CD4-positive, alpha-beta memory T cell (primary cell): ENCODE measurements around the gene TNFRSF6B. TPM values are rescaled to one million over a fixed set of nuclear protein-coding genes. Genes with fewer than 3 reads are reported as not detected.

Source experiments
- CTCF ChIA-PET: fragments of 350-600 bp; sonication (Branson Sonifier 250); formaldehyde crosslinking; loops from one replicate; lab custom pipeline; 2021; ENCODE audit warnings: inconsistent platforms; ENCODE audit not compliant: partially characterized antibody; lab: Charles Lee
- POLR2A ChIA-PET: fragments of 350-600 bp; sonication (Branson Sonifier 250); formaldehyde crosslinking; loops from one replicate; lab custom pipeline; 2021; ENCODE audit not compliant: partially characterized antibody; lab: Charles Lee
- DNase-seq, 5 donors: peaks; one replicate each; pipeline versions ENCODE4 v3.0.0 to v3.0.0-alpha.2; 2020 to 2022; ENCODE audit warnings: mixed read lengths in 1 of 5
- H3K27ac ChIP-seq: one replicate; pipeline ENCODE4 v1.7.0; 2013; ENCODE audit warnings: low read depth, low read length
- H3K27me3 ChIP-seq: 2 replicates; pipeline ENCODE4 v1.7.0; 2013; ENCODE audit warnings: mild to moderate bottlenecking, low read length, moderate library complexity; ENCODE audit not compliant: insufficient read depth
- H3K36me3 ChIP-seq: 2 replicates; pipeline ENCODE4 v1.7.0; 2013; ENCODE audit warnings: mild to moderate bottlenecking, low read length, moderate library complexity; ENCODE audit not compliant: insufficient read depth
- H3K4me1 ChIP-seq: 2 replicates; pipeline ENCODE4 v1.7.0; 2013; ENCODE audit warnings: mild to moderate bottlenecking, low read length, moderate library complexity; ENCODE audit not compliant: insufficient read depth
- H3K4me3 ChIP-seq, 2 donors: one replicate each; pipeline ENCODE4 v1.7.0; 2013; ENCODE audit warnings: low read length in 2 of 2, mild to moderate bottlenecking in 1 of 2
- H3K9me3 ChIP-seq, 2 donors: one replicate each; pipeline ENCODE4 v1.7.0; 2013; ENCODE audit warnings: low read length in 2 of 2, control low read depth in 1 of 2; ENCODE audit not compliant: control insufficient read depth in 1 of 2
- H3K27ac Mint-ChIP-seq, 7 donors: one replicate each; pipeline ENCODE4 v1.8.0; 2020 to 2021; ENCODE audit warnings: mixed read lengths in 7 of 7, mild to moderate bottlenecking in 6 of 7, inconsistent platforms in 3 of 7, moderate library complexity in 3 of 7
- H3K27me3 Mint-ChIP-seq, 2 donors: one replicate each; pipeline ENCODE4 v1.8.0; 2020 to 2021; ENCODE audit warnings: mixed read lengths in 2 of 2
- H3K36me3 Mint-ChIP-seq, 2 donors: one replicate each; pipeline ENCODE4 v1.8.0; 2020 to 2021; ENCODE audit warnings: mixed read lengths in 2 of 2, inconsistent platforms in 1 of 2, mild to moderate bottlenecking in 1 of 2
- H3K4me1 Mint-ChIP-seq, 4 donors: one replicate each; pipeline ENCODE4 v1.8.0; 2020 to 2021; ENCODE audit warnings: mixed read lengths in 4 of 4, mild to moderate bottlenecking in 1 of 4
- H3K4me3 Mint-ChIP-seq, 8 donors: one replicate each; pipeline ENCODE4 v1.8.0; 2020 to 2021; ENCODE audit warnings: mixed read lengths in 8 of 8, mild to moderate bottlenecking in 7 of 8, moderate library complexity in 6 of 8, inconsistent platforms in 3 of 8
- H3K9me3 Mint-ChIP-seq, 8 donors: one replicate each; pipeline ENCODE4 v1.8.0; 2020 to 2021; ENCODE audit warnings: mixed read lengths in 8 of 8, mild to moderate bottlenecking in 5 of 8, inconsistent platforms in 3 of 8, moderate library complexity in 1 of 8
- intact Hi-C: fragments of 100-400 bp; cut with micrococcal nuclease; formaldehyde crosslinking; loops from one replicate; pipeline ENCODE4 v1.15.1; 2023
- polyA plus RNA-seq, 2 donors: library from polyadenylated mRNA; unstranded; fragments of 300-500 nt; fragmentation: Illumina TruSeq; gene quantifications; one replicate each; pipeline ENCODE4 v1.2.3, GENCODE V29; 2021
- total RNA-seq, 2 experiments: library from RNA; stranded (reverse); gene quantifications; one replicate each; pipeline ENCODE4 v1.2.3, GENCODE V29; 2021

TNFRSF6B gene
- total and polyA plus RNA-seq, 4 experiments from 2014 or later: not detected

DNA sequence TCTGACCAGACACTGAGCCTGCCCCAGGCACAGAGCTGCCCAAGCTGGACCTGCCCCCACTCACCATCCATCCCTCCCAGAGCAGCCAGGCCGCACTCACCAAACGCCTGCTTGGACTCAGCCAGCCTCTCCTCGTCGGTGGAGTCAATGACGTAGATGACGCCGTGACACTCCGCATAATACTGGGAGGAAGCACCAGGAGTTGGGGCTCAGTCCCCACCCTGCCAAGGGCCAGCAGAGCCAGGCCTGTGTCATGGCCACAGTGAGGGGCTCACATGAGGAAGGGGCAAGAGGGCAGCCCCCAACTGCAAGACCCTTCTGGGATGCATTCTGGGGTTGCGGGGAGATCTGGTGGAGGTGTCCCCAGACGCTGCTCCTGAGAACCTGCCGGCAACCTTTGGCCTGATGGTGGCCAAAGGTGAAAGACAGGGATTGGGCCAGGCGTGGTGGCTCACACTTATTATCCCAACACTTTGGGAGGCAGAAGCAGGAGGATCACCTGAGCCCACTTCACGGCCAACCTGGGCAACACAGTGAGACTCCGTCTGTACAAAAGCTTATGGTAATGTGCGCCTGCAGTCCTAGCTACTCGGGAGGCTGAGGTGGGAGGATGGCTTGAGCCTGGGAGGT lies 5.7 kb downstream of the TNFRSF6B start:
- intact Hi-C loops: no loop called here
- POLR2A ChIA-PET: interaction anchor here (1.1 to 2.1 kb wide), 3 partner anchors 14 to 37 kb away, joined by 3 to 8 read pairs (median 3); partner anchors contain the start of gene SLC2A4RG
- CTCF ChIA-PET: no interaction called here
- Histone ChIP-seq H3K27me3 (no peaks in the 10 kb centered on the region), H3K9me3 (no peaks in the 10 kb centered on the region), H3K27ac (no peak overlapping the region), H3K4me3 (no peak overlapping the region), H3K36me3 (peaks cover 32% of the 10 kb centered on the region), H3K4me1 (peaks cover 49% of the 10 kb centered on the region)
- H3K9me3 Mint-ChIP-seq: peaks cover 0 to 1% (median 0%) of the 10 kb centered on the region in 8 donors
- peak overlapping the region in 1 of 8 donors; percentile 54 for H3K4me3 Mint-ChIP-seq
- H3K36me3 Mint-ChIP-seq: peaks cover 8 to 29% of the 10 kb centered on the region in 2 donors
- no peaks in the 10 kb centered on the region for H3K27me3 Mint-ChIP-seq
- H3K4me1 Mint-ChIP-seq: peaks cover 11 to 51% (median 18%) of the 10 kb centered on the region in 4 donors
- no peak for DNase-seq
- peak overlapping the region in 3 of 7 donors; percentile 37 to 51 (median 48) for H3K27ac Mint-ChIP-seq

DNA sequence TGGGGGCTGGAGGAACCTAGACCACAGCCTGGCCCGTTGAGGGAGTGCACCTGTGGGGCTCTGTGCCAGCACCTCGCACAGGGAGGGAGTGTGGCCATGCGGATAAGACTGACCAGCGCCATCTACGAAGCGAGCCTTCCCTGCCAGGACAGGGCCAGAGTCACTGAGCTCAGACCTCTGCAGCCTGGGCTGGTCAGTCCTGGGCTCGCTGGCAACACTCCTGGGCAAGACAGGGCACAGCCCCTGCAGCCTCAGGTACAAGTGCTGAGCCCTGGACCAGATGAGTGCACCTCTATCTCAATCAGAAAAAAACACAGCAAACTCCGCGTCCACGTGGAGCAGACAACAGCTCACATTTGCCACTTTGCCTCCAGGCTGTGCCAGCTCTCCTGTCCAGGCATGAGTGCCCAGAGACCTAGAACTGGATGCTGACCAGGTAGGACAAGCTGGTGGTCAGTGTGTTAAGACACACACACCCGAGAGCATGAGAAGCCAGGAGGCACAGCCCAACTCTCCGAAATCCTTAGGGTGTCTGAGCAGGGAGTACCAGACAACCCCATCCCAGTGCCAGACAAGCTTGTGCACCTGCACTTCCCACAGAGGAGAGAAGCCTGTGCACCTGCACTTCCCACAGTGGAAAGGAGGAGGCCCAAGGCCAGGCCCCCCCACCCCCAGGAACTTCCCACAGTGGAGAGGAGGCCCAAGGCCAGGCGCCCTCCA lies 6.5 kb downstream of the TNFRSF6B start:
- ChIA-PET CTCF (no interaction called here), POLR2A (interaction anchor here (0.9 to 2.1 kb wide), 3 partner anchors 15 to 36 kb away, joined by 3 to 8 read pairs (median 5); partner anchors contain the start of genes LIME1 and SLC2A4RG)
- H3K4me1 Mint-ChIP-seq: peaks cover 9 to 44% (median 18%) of the 10 kb centered on the region in 4 donors
- H3K4me3 Mint-ChIP-seq: no peak overlapping the region
- Histone ChIP-seq H3K27me3 (no peaks in the 10 kb centered on the region), H3K27ac (no peak overlapping the region), H3K4me1 (peaks cover 41% of the 10 kb centered on the region), H3K36me3 (peaks cover 32% of the 10 kb centered on the region), H3K9me3 (no peaks in the 10 kb centered on the region), H3K4me3 (no peak overlapping the region)
- no peaks in the 10 kb centered on the region for H3K27me3 Mint-ChIP-seq
- H3K27ac Mint-ChIP-seq: peak overlapping the region in 2 of 7 donors; percentile 35 to 43
- peaks cover 0 to 1% (median 0%) of the 10 kb centered on the region in 8 donors for H3K9me3 Mint-ChIP-seq
- peaks cover 8 to 30% of the 10 kb centered on the region in 2 donors for H3K36me3 Mint-ChIP-seq
- intact Hi-C loops: no loop called here
- peak in 1 of 5 donors; percentile 19 for DNase-seq

DNA sequence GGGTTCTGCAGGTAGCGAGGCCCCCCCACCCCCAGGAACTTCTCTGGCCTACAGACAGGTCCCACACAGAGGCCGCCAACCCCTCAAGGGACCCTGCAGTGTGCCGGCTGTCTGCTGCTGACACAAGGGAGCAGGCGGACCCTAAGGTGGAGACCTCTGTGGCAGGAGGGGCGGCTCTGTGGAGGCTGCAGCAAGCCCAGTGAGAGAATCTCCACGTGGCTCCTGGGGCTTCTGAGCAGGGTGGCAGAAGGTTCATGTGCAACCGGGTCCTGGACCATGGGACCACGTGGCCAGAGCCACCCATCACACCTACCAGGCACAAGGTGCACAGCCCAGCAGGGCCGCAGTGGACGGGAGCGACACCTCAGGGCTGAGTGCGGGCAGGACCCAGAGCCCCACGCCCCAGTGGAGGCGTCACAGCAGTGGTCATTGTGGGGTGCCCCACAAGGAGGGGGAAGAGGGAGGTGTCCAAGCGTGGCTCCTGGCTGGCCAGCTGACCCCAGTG lies 7.1 kb downstream of the TNFRSF6B start:
- Mint-ChIP-seq H3K36me3 (peaks cover 8 to 33% of the 10 kb centered on the region in 2 donors), H3K27ac (no peak overlapping the region), H3K4me3 (no peak overlapping the region), H3K9me3 (peaks cover 0 to 1% (median 0%) of the 10 kb centered on the region in 8 donors), H3K27me3 (no peaks in the 10 kb centered on the region), H3K4me1 (peaks cover 9 to 43% (median 19%) of the 10 kb centered on the region in 4 donors)
- CTCF ChIA-PET: interaction anchor here (1.0 kb wide), 1 partner anchor 166 kb away, joined by 3 read pairs; the partner anchor contains the start of gene PTK6
- POLR2A ChIA-PET: interaction anchor here (0.9 to 1.5 kb wide), 4 partner anchors 16 to 37 kb away, joined by 3 to 6 read pairs (median 4); partner anchors contain the start of gene LIME1
- Histone ChIP-seq H3K36me3 (peaks cover 32% of the 10 kb centered on the region), H3K27ac (no peak overlapping the region), H3K27me3 (no peaks in the 10 kb centered on the region), H3K4me1 (peaks cover 40% of the 10 kb centered on the region), H3K9me3 (no peaks in the 10 kb centered on the region), H3K4me3 (no peak overlapping the region)
- intact Hi-C loops: no loop called here
- peak in 1 of 5 donors; percentile 26 for DNase-seq

GRCh38 chr20:63703976-63704748 lies 7.7 kb downstream of the TNFRSF6B start:
- DNase-seq: no peak
- intact Hi-C loops: no loop called here

DNA sequence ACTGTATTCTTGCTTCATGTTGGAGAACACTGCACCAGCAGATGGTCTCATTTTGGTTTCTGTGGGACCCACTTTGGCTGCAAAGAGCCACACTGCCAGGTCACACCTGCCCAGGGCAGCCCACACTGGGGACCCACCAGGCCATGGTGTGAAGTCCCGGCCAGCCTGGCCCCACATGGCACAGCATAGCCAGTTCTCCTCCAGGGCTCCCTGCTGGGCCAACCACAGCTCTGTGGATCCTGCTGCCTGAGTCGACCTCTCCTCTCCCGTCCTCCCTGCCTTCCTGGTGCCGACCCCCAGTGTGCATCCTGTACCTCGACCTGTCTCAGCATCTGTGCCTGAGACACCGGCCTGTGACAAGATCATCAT lies 8.3 kb downstream of the TNFRSF6B start:
- Mint-ChIP-seq H3K36me3 (peaks cover 8 to 43% of the 10 kb centered on the region in 2 donors), H3K4me3 (peak overlapping the region in 2 of 8 donors; percentile 33 to 49), H3K9me3 (peaks cover 0 to 1% (median 0%) of the 10 kb centered on the region in 8 donors), H3K27ac (peak overlapping the region in 3 of 7 donors; percentile 59 to 80 (median 72)), H3K4me1 (peaks cover 15 to 54% (median 26%) of the 10 kb centered on the region in 4 donors), H3K27me3 (no peaks in the 10 kb centered on the region)
- no peaks in the 10 kb centered on the region for H3K9me3 ChIP-seq
- intact Hi-C loops: loop anchor here (5.0 kb wide), 1 partner anchor 278 kb away; the partner anchor contains the start of gene PRPF6
- DNase-seq: no peak
- no peaks in the 10 kb centered on the region for H3K27me3 ChIP-seq
- no peak overlapping the region for H3K4me3 ChIP-seq
- H3K4me1 ChIP-seq: peaks cover 41% of the 10 kb centered on the region
- ChIA-PET POLR2A (interaction anchor here (0.5 to 6.2 kb wide), 4 partner anchors 32 to 101 kb away, joined by 3 to 202 read pairs (median 4); partner anchors contain the start of genes LIME1 and SLC2A4RG), CTCF (interaction anchor here (1.0 kb wide), 1 partner anchor 167 kb away, joined by 3 read pairs; the partner anchor contains the start of gene PTK6)
- peaks cover 36% of the 10 kb centered on the region for H3K36me3 ChIP-seq
- no peak overlapping the region for H3K27ac ChIP-seq

More at GRCh38 chr20:63703976-63704748, 7.7 kb downstream of the TNFRSF6B start:
- POLR2A ChIA-PET: interaction anchor here (0.9 to 1.5 kb wide), 2 partner anchors 34 to 36 kb away, joined by 3 to 6 read pairs; no protein-coding TSS in a partner anchor
- Histone ChIP-seq H3K27ac (no peak overlapping the region), H3K36me3 (peaks cover 33% of the 10 kb centered on the region), H3K4me3 (no peak overlapping the region), H3K27me3 (no peaks in the 10 kb centered on the region), H3K4me1 (peaks cover 40% of the 10 kb centered on the region), H3K9me3 (no peaks in the 10 kb centered on the region)
- no peaks in the 10 kb centered on the region for H3K27me3 Mint-ChIP-seq
- H3K27ac Mint-ChIP-seq: peak overlapping the region in 3 of 7 donors; percentile 30 to 80 (median 59)
- peaks cover 14 to 50% (median 24%) of the 10 kb centered on the region in 4 donors for H3K4me1 Mint-ChIP-seq
- peaks cover 0 to 1% (median 0%) of the 10 kb centered on the region in 8 donors for H3K9me3 Mint-ChIP-seq
- H3K36me3 Mint-ChIP-seq: peaks cover 8 to 38% of the 10 kb centered on the region in 2 donors
- peak overlapping the region in 1 of 8 donors; percentile 46 for H3K4me3 Mint-ChIP-seq
- CTCF ChIA-PET: interaction anchor here (1.0 kb wide), 1 partner anchor 166 kb away, joined by 3 read pairs; the partner anchor contains the start of gene PTK6
